ENCODE data around the gene MMP28.
"Not testable (repeated sequence)": the region's sequence is repeated elsewhere in the genome, so short reads cannot be mapped to it uniquely, and the experiment has no call there.

The MMP28 gene

GRCh38 chr17:35765086-35765710 is 30.2 kb downstream of the MMP28 start:
- DNase-seq: no peak

- peak; percentile 81 to 88 for DNase-seq
These were observed 31.1 kb downstream of the MMP28 start for GRCh38 chr17:35764123-35764991.

GRCh38 chr17:35763767-35764122 is 31.7 kb downstream of the MMP28 start:
- no peak for DNase-seq

GRCh38 chr17:35761601-35762000 is 33.8 kb downstream of the MMP28 start:
- DNase-seq: no peak

- DNase-seq: no peak
These were observed 34.9 kb downstream of the MMP28 start, which contains the start of gene C17orf50 for GRCh38 chr17:35760587-35760986. C17orf50 (plus strand) TSS chr17:35760887; CDS start chr17:35760942, 55 bp downstream.

GRCh38 chr17:35757243-35757642 is 38.2 kb downstream of the MMP28 start:
- DNase-seq: no peak

- DNase-seq: no peak
These were observed 42.3 kb downstream of the MMP28 start, which contains the start of gene GAS2L2 for GRCh38 chr17:35752945-35753764. GAS2L2 (minus strand) TSS chr17:35753239; CDS start chr17:35752850, 389 bp downstream.

- no peak for DNase-seq
These were observed 43.0 kb downstream of the MMP28 start for GRCh38 chr17:35752471-35752870.

- not testable (repeated sequence) for DNase-seq
These were observed 43.9 kb downstream of the MMP28 start for GRCh38 chr17:35751541-35751940.

- no peak for DNase-seq
These were observed 44.7 kb downstream of the MMP28 start for GRCh38 chr17:35750526-35751395.

GRCh38 chr17:35749560-35750412 is 45.7 kb downstream of the MMP28 start:
- DNase-seq: no peak

GRCh38 chr17:35748979-35749378 is 46.5 kb downstream of the MMP28 start:
- no peak for DNase-seq

GRCh38 chr17:35748341-35748841 is 47.0 kb downstream of the MMP28 start:
- no peak for DNase-seq

GRCh38 chr17:35747540-35748017 is 47.9 kb downstream of the MMP28 start:
- peak; percentile 73 to 75 for DNase-seq

GRCh38 chr17:35745749-35746320 is 49.6 kb downstream of the MMP28 start:
- DNase-seq: no peak

- no peak for DNase-seq
These were observed 50.2 kb downstream of the MMP28 start for GRCh38 chr17:35745246-35745645.

GRCh38 chr17:35744830-35745229 is 50.6 kb downstream of the MMP28 start:
- no peak for DNase-seq

- no peak for DNase-seq
These were observed 51.7 kb downstream of the MMP28 start for GRCh38 chr17:35743626-35744328.

- no peak for DNase-seq
These were observed 52.5 kb downstream of the MMP28 start for GRCh38 chr17:35742896-35743477.
